SK-N-SH (cell line): ENCODE results near the gene HEBP1. TPM values are rescaled to one million over a fixed set of nuclear protein-coding genes. Genes with fewer than 3 reads are reported as not detected.

ENCODE experiments used
- CTCF ChIA-PET: fragments of 300-600, 350-600 bp; formaldehyde crosslinking; extraction: SDS; loops from one replicate; lab custom pipeline; 2021; lab: Yijun Ruan, JAX
- POLR2A ChIA-PET: fragments of 350-600 bp; sonication (Branson Sonifier 250); formaldehyde crosslinking; extraction: SDS; loops from one replicate; lab custom pipeline; 2020; ENCODE audit warnings: antibody characterized with exemption, inconsistent platforms; lab: Yijun Ruan, JAX
- DNase-seq: peaks from one replicate; pipeline ENCODE4 v3.0.0; 2012
- H2AFZ ChIP-seq: fragments of 200-600 bp; sonication (generic); 2 replicates; pipeline ENCODE4 v1.8.1; 2016; ENCODE audit warnings: antibody characterized with exemption, mild to moderate bottlenecking, low read depth
- H3F3A ChIP-seq: fragments of 200-600 bp; sonication (generic); replicated peaks from 2 replicates; pipeline ENCODE3; 2016; ENCODE audit warnings: antibody characterized with exemption, mild to moderate bottlenecking; ENCODE audit not compliant: insufficient read depth
- H3K27ac ChIP-seq, 2 experiments: fragments of 200-500 bp in 1 of 2; fragments of 200-600 bp in 1 of 2; sonication (Bioruptor generic) in 1 of 2; sonication (generic), shearing (Covaris generic) in 1 of 2; 2 replicates each; pipeline versions ENCODE4 v1.5.1 to v1.6.1; 2014 to 2016; ENCODE audit warnings: low read depth in 2 of 2, inconsistent platforms in 1 of 2, low read length in 1 of 2, mild to moderate bottlenecking in 1 of 2, mixed read lengths in 1 of 2
- H3K27me3 ChIP-seq: fragments of 200-600 bp; sonication (generic), shearing (Covaris generic); 2 replicates; pipeline ENCODE4 v1.6.1; 2016; ENCODE audit warnings: mixed run types; ENCODE audit not compliant: insufficient read depth
- H3K36me3 ChIP-seq, 2 experiments: fragments of 200-500 bp in 1 of 2; fragments of 200-600 bp in 1 of 2; sonication (Bioruptor generic) in 1 of 2; sonication (generic) in 1 of 2; replicated peaks in 1 of 2; 2 replicates each; pipeline versions ENCODE3 to v1.5.1; 2014 to 2016; ENCODE audit warnings: low read length in 1 of 2, mild to moderate bottlenecking in 1 of 2; ENCODE audit not compliant: insufficient read depth in 2 of 2, control insufficient read depth in 1 of 2
- H3K4me1 ChIP-seq, 2 experiments: fragments of 200-500 bp in 1 of 2; fragments of 200-600 bp in 1 of 2; sonication (Bioruptor generic) in 1 of 2; sonication (generic), shearing (Covaris generic) in 1 of 2; 2 replicates each; pipeline versions ENCODE4 v1.5.1 to v1.6.1; 2014 to 2016; ENCODE audit warnings: low read depth in 1 of 2, low read length in 1 of 2, mixed run types in 1 of 2; ENCODE audit not compliant: insufficient read depth in 2 of 2, control insufficient read depth in 1 of 2
- H3K4me2 ChIP-seq: fragments of 200-600 bp; sonication (generic), shearing (Covaris generic); 2 replicates; pipeline ENCODE4 v1.6.1; 2017; ENCODE audit warnings: mixed run types
- H3K4me3 ChIP-seq, 2 experiments: fragments of 200-500 bp in 1 of 2; fragments of 200-600 bp in 1 of 2; sonication (Bioruptor generic) in 1 of 2; sonication (generic), shearing (Covaris generic) in 1 of 2; 2 replicates each; pipeline versions ENCODE4 v1.5.1 to v1.8.1; 2014 to 2016; ENCODE audit warnings: low read depth in 2 of 2, inconsistent platforms in 1 of 2, low read length in 1 of 2, mild to moderate bottlenecking in 1 of 2, mixed read lengths in 1 of 2, moderate library complexity in 1 of 2
- H3K79me2 ChIP-seq: fragments of 200-600 bp; sonication (generic); 2 replicates; pipeline ENCODE4 v1.8.1; 2017; ENCODE audit warnings: mild to moderate bottlenecking; ENCODE audit not compliant: insufficient read depth
- H3K9ac ChIP-seq: fragments of 200-600 bp; sonication (generic); 2 replicates; pipeline ENCODE4 v1.6.1; 2017; ENCODE audit warnings: mixed run types
- H3K9me2 ChIP-seq: fragments of 200-600 bp; sonication (generic); 2 replicates; pipeline ENCODE4 v1.6.1; 2017; ENCODE audit warnings: mixed run types
- H3K9me3 ChIP-seq: fragments of 200-600 bp; sonication (generic); 2 replicates; pipeline ENCODE4 v1.6.1; 2017; ENCODE audit warnings: mixed run types, mild to moderate bottlenecking, moderate library complexity
- H4K20me1 ChIP-seq: fragments of 200-600 bp; sonication (generic); 2 replicates; pipeline ENCODE4 v1.6.1; 2017; ENCODE audit warnings: mild to moderate bottlenecking, mixed run types; ENCODE audit not compliant: insufficient read depth
- FOXJ3 ChIP-seq: sonication (generic); formaldehyde crosslinking; IDR thresholded peaks from 2 replicates; pipeline ENCODE4 v1.5.1; 2020; ENCODE audit warnings: mild to moderate bottlenecking, missing genetic modification reagents
- MEF2A ChIP-seq: IDR thresholded peaks from 2 replicates; pipeline ENCODE4 v1.4.0; 2012; ENCODE audit warnings: low read depth, borderline replicate concordance
- MXI1 ChIP-seq: IDR thresholded peaks from 2 replicates; pipeline ENCODE4 v1.6.1; 2012; ENCODE audit warnings: mild to moderate bottlenecking, low read depth, low read length, improper control_type of control experiment
- NFIC ChIP-seq: IDR thresholded peaks from 2 replicates; pipeline ENCODE4 v1.4.0; 2012; ENCODE audit warnings: borderline replicate concordance
- POLR2AphosphoS5 ChIP-seq: IDR thresholded peaks from 2 replicates; pipeline ENCODE4 v1.6.1; 2012; ENCODE audit warnings: low read depth, low read length
- RAD21 ChIP-seq: IDR thresholded peaks from 2 replicates; pipeline ENCODE4 v1.6.1; 2012; ENCODE audit warnings: mild to moderate bottlenecking, low read length
- RCOR1 ChIP-seq: fragments of 150-350 bp; IDR thresholded peaks from 2 replicates; pipeline ENCODE4 v1.6.1; 2017; ENCODE audit warnings: antibody characterized with exemption, low read length
- SMC3 ChIP-seq: IDR thresholded peaks from 2 replicates; pipeline ENCODE4 v1.6.1; 2012; ENCODE audit warnings: low read depth, low read length, improper control_type of control experiment
- TCF12 ChIP-seq: IDR thresholded peaks from 2 replicates; pipeline ENCODE4 v1.4.0; 2012
- WGBS: methylation state at CpG from one replicate; pipeline ENCODE4 v1.1.6; 2017; ENCODE audit warnings: low lambda C conversion rate; 5-methylcytosine and 5-hydroxymethylcytosine counted together
- polyA plus RNA-seq, 3 experiments: library from polyadenylated mRNA; depleted of rRNA; stranded (reverse); fragments of >200 nt; gene quantifications; 2 replicates each; pipeline ENCODE4 v1.2.3, GENCODE V29; 2012
- TF ChIP-seq, protein P1 (sequence below): fragments of 200-600 bp; sonication (generic); IDR thresholded peaks from 2 replicates; pipeline ENCODE4 v1.6.1; 2017; ENCODE audit warnings: antibody characterized with exemption, mild to moderate bottlenecking, moderate library complexity
- TF ChIP-seq, protein P2 (sequence below): IDR thresholded peaks from 2 replicates; pipeline ENCODE4 v1.4.0; 2012; ENCODE audit warnings: low read depth
- TF ChIP-seq, protein P3 (sequence below): IDR thresholded peaks from 2 replicates; pipeline ENCODE4; 2012
- TF ChIP-seq, protein P4 (sequence below): fragments of 150-350 bp; IDR thresholded peaks from 2 replicates; pipeline ENCODE4 v1.6.1; 2016; ENCODE audit warnings: mild to moderate bottlenecking, low read depth, low read length

Gene HEBP1
- polyA plus RNA-seq, 1 of the 3 experiments (the other 2 are of a cell fraction): 17.9 TPM

DNA sequence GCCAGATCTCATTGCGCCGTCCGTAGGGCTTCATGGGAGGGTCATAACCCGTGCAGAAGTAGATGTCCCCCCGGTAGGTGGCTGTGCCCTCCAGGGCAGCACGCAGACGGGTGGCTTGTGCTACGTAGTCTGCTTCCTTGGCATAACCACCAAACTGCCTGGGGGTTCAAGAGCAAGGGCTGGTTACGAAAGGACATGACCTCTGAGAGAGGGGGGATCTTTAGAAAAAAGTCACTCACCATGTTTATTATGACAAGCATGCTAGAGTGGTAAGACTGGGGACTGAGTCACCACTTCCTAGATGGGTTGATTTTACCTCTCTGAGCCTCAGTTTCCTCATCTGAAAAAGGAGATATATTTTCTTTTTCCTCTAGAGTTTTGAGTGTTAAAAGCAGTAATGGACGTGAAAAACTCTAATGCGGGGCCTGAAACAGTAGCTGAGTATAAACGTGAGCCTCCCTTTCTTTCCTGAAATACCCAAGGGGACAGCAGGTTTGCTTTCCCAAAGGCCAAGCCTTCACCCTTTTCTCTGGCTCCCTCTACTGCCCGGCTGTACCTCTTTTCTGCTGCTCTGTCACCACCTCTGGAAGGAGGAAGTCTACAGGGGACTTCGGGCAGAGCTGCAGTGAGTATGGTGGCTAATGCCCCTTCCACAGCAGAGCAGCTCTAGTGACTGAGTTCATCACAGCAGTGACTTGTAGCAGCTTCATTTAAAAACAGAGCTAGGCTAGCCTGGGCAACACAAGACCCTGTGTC lies 24.6 kb downstream of the HEBP1 start:
- CTCF ChIA-PET: interaction anchor here (0.6 to 1.2 kb wide), 4 partner anchors 8 to 59 kb away, joined by 3 to 6 read pairs (median 4); no protein-coding TSS in a partner anchor
- Histone ChIP-seq H3K9me3 (no peaks in the 10 kb centered on the region), H3K27me3 (no peaks in the 10 kb centered on the region), H3K9ac (peak overlapping the region; percentile 8; the same call in 1 of the 2 replicates), H3K36me3 (peaks cover 35 to 38% of the 10 kb centered on the region in 2 experiments), H3K4me2 (peak overlapping the region; percentile 3; the same call in 1 of the 2 replicates), H3K9me2 (no peaks in the 10 kb centered on the region), H2AFZ (no peak overlapping the region), H3K4me1 (peaks cover 2 to 17% of the 10 kb centered on the region in 2 experiments; a peak in 3 of 4 replicates), H3F3A (peaks cover 37% of the 10 kb centered on the region), H4K20me1 (no peaks in the 10 kb centered on the region), H3K27ac (peak overlapping the region in 1 of 2 experiments; percentile 82; a peak in 3 of 4 replicates), H3K4me3 (no peak overlapping the region), H3K79me2 (peaks cover 4% of the 10 kb centered on the region; the same call in 1 of the 2 replicates)
- TF ChIP-seq SMC3: 0 out of 2 replicates have a peak, but pooled peaks have one; percentile 22
- peak; percentile 47 for TF ChIP-seq RAD21
- TF ChIP-seq, protein P1, sequence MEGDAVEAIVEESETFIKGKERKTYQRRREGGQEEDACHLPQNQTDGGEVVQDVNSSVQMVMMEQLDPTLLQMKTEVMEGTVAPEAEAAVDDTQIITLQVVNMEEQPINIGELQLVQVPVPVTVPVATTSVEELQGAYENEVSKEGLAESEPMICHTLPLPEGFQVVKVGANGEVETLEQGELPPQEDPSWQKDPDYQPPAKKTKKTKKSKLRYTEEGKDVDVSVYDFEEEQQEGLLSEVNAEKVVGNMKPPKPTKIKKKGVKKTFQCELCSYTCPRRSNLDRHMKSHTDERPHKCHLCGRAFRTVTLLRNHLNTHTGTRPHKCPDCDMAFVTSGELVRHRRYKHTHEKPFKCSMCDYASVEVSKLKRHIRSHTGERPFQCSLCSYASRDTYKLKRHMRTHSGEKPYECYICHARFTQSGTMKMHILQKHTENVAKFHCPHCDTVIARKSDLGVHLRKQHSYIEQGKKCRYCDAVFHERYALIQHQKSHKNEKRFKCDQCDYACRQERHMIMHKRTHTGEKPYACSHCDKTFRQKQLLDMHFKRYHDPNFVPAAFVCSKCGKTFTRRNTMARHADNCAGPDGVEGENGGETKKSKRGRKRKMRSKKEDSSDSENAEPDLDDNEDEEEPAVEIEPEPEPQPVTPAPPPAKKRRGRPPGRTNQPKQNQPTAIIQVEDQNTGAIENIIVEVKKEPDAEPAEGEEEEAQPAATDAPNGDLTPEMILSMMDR: peak; percentile 41
- TF ChIP-seq MEF2A: no peak
- WGBS: 89% methylated on average over 14 of the region's 14 CpGs
- POLR2A ChIA-PET: no interaction called here
- DNase-seq: peak; percentile 12

DNA sequence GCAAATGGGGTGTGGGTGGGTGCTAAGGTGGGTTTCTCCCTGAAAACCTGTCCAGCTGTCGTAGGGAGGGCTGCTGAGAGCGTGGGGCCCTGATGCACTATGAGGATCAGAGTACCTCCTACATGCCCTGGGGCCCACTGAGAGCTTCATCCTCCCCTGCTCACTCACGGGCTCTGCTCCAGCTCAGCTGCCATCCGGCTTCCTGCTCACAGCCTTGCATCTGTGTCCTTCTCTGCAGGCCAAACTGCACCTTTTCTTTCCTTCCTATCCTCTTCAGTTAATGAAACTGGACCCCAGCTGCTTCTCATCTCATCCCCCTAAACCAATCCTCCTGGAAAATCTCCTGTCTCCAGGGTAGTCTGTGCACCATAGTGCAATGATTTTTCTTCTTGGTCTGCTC lies 25.9 kb downstream of the HEBP1 start:
- H3K27ac ChIP-seq: no peak overlapping the region
- no peak overlapping the region for H2AFZ ChIP-seq
- ChIA-PET CTCF (interaction anchor here (0.9 to 1.2 kb wide), 6 partner anchors 10 to 238 kb away, joined by 3 to 6 read pairs (median 3); no protein-coding TSS in a partner anchor), POLR2A (no interaction called here)
- H3K27me3 ChIP-seq: no peaks in the 10 kb centered on the region
- no peak for DNase-seq
- H3K4me3 ChIP-seq: no peak overlapping the region
- no peak overlapping the region for H3K9ac ChIP-seq
- H3K9me3 ChIP-seq: no peaks in the 10 kb centered on the region
- no peaks in the 10 kb centered on the region for H3K9me2 ChIP-seq
- no peak for TF ChIP-seq MXI1
- TF ChIP-seq FOXJ3 (CRISPR knock-in tag): no peak
- H3K4me1 ChIP-seq: peaks cover 0 to 12% of the 10 kb centered on the region in 2 experiments; a peak in 3 of 4 replicates
- no peaks in the 10 kb centered on the region for H4K20me1 ChIP-seq
- H3K36me3 ChIP-seq: peaks cover 35 to 38% of the 10 kb centered on the region in 2 experiments
- H3K4me2 ChIP-seq: no peak overlapping the region
- H3K79me2 ChIP-seq: peaks cover 4% of the 10 kb centered on the region; the same call in 1 of the 2 replicates
- WGBS: 91% methylated on average over 4 of the region's 4 CpGs
- H3F3A ChIP-seq: peaks cover 27% of the 10 kb centered on the region

DNA sequence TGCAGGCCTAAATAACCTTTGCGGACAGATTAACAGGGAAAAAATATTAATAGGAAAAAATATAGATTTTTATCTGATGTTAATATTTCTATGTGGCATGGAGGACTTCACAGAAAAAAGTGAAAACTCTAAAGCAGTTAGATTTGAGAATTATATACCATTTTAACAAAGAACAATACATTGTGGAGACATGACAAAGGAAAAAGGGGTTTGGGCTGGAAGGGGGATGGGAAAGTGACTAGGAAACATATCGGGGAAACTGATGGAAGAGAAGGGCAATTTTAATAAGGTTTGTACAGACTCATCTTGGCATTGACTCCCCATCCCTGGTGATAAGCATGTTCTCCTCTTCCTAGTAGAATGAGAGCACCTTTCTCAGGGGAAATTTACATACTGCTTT lies 27.0 kb downstream of the HEBP1 start:
- H3K4me2 ChIP-seq: no peak overlapping the region
- no peaks in the 10 kb centered on the region for H3K27me3 ChIP-seq
- no peak overlapping the region for H3K27ac ChIP-seq
- no peaks in the 10 kb centered on the region; the same call in 1 of the 2 replicates for H3K79me2 ChIP-seq
- peaks cover 0 to 12% of the 10 kb centered on the region in 2 experiments; a peak in 2 of 4 replicates for H3K4me1 ChIP-seq
- 97% methylated on average over 2 of the region's 2 CpGs for WGBS
- DNase-seq: no peak
- POLR2A ChIA-PET: no interaction called here
- peaks cover 23% of the 10 kb centered on the region for H3F3A ChIP-seq
- H3K9ac ChIP-seq: no peak overlapping the region
- H4K20me1 ChIP-seq: no peaks in the 10 kb centered on the region
- CTCF ChIA-PET: interaction anchor here (1.1 kb wide), 1 partner anchor 57 kb away, joined by 3 read pairs; no protein-coding TSS in a partner anchor
- no peak overlapping the region for H3K4me3 ChIP-seq
- peaks cover 36 to 38% of the 10 kb centered on the region in 2 experiments for H3K36me3 ChIP-seq
- H3K9me2 ChIP-seq: no peaks in the 10 kb centered on the region
- no peak overlapping the region for H2AFZ ChIP-seq
- no peaks in the 10 kb centered on the region for H3K9me3 ChIP-seq
- no peak for TF ChIP-seq RCOR1
- no peak for TF ChIP-seq NFIC
- no peak for TF ChIP-seq POLR2AphosphoS5
- no peak for TF ChIP-seq MEF2A
- TF ChIP-seq, protein P2, sequence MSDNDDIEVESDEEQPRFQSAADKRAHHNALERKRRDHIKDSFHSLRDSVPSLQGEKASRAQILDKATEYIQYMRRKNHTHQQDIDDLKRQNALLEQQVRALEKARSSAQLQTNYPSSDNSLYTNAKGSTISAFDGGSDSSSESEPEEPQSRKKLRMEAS: no peak
- TF ChIP-seq, protein P3, sequence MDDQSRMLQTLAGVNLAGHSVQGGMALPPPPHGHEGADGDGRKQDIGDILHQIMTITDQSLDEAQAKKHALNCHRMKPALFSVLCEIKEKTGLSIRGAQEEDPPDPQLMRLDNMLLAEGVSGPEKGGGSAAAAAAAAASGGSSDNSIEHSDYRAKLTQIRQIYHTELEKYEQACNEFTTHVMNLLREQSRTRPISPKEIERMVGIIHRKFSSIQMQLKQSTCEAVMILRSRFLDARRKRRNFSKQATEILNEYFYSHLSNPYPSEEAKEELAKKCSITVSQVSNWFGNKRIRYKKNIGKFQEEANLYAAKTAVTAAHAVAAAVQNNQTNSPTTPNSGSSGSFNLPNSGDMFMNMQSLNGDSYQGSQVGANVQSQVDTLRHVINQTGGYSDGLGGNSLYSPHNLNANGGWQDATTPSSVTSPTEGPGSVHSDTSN: no peak
- TF ChIP-seq, protein P4, sequence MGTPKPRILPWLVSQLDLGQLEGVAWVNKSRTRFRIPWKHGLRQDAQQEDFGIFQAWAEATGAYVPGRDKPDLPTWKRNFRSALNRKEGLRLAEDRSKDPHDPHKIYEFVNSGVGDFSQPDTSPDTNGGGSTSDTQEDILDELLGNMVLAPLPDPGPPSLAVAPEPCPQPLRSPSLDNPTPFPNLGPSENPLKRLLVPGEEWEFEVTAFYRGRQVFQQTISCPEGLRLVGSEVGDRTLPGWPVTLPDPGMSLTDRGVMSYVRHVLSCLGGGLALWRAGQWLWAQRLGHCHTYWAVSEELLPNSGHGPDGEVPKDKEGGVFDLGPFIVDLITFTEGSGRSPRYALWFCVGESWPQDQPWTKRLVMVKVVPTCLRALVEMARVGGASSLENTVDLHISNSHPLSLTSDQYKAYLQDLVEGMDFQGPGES: no peak
- no peak for TF ChIP-seq TCF12
